Sigmoid colon (tissue), 4 donors: ENCODE data around the gene P2RX5.

Source experiments
- EP300 ChIP-seq, 4 donors: sonication (generic); formaldehyde crosslinking; IDR thresholded peaks; one replicate each; pipeline ENCODE4 v1.6.1; 2017; ENCODE audit warnings: antibody characterized with exemption in 4 of 4
- POLR2A ChIP-seq, 2 donors: fragments of 450-650 bp; IDR thresholded peaks; one replicate each; pipeline ENCODE4 v1.6.1; 2016; ENCODE audit warnings: antibody characterized with exemption in 2 of 2, mild to moderate bottlenecking in 2 of 2, moderate library complexity in 2 of 2
- POLR2AphosphoS5 ChIP-seq, 4 donors: sonication (generic); formaldehyde crosslinking; IDR thresholded peaks; one replicate each; pipeline ENCODE4 v1.6.1; 2017; ENCODE audit warnings: antibody characterized with exemption in 4 of 4
- TF ChIP-seq, protein P1 (sequence below), 4 experiments: fragments of 450-650 bp in 3 of 4; fragments of 200-600 bp in 1 of 4; IDR thresholded peaks; one replicate each; pipeline ENCODE4 v1.5.1; 2016 to 2019; ENCODE audit warnings: antibody characterized with exemption in 4 of 4, mild to moderate bottlenecking in 3 of 4, moderate library complexity in 2 of 4

DNA sequence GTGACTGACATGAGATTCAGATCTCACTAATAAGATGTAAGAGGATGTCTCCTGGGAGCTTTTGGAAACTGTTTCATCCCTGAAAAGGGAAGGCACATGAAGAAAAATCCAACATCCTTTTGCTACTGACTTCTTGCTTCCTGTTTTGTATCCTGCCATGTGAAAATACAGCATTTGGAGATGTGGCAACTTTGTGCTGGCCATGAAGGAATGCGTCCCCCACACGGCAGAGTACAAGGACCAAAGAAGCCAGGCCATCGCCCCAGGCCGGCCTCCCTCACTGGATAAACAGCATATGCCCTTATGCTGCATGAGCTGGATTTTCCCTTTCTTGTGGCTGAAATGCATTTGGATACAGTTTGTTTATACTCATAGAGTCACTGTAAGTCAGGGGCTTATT, 22.2 kb upstream of the P2RX5 start:
- TF ChIP-seq, protein P1, sequence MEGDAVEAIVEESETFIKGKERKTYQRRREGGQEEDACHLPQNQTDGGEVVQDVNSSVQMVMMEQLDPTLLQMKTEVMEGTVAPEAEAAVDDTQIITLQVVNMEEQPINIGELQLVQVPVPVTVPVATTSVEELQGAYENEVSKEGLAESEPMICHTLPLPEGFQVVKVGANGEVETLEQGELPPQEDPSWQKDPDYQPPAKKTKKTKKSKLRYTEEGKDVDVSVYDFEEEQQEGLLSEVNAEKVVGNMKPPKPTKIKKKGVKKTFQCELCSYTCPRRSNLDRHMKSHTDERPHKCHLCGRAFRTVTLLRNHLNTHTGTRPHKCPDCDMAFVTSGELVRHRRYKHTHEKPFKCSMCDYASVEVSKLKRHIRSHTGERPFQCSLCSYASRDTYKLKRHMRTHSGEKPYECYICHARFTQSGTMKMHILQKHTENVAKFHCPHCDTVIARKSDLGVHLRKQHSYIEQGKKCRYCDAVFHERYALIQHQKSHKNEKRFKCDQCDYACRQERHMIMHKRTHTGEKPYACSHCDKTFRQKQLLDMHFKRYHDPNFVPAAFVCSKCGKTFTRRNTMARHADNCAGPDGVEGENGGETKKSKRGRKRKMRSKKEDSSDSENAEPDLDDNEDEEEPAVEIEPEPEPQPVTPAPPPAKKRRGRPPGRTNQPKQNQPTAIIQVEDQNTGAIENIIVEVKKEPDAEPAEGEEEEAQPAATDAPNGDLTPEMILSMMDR (IDR thresholded peaks at IDR 0.05), result no peak
- TF ChIP-seq POLR2A (IDR thresholded peaks at IDR 0.05) (no peak), POLR2AphosphoS5 (IDR thresholded peaks at IDR 0.05) (no peak), EP300 (IDR thresholded peaks at IDR 0.05) (no peak)
